ENCODE measurements around the gene PPIL4. TPM values are rescaled to one million over a fixed set of nuclear protein-coding genes. Genes with fewer than 3 reads are reported as not detected.
A peak's percentile ranks its signal among the peaks of the same experiment; 100 is the strongest.
"Not testable (repeated sequence)": the region's sequence is repeated elsewhere in the genome, so short reads cannot be mapped to it uniquely, and the experiment has no call there.

Gene PPIL4
- total RNA-seq, 1 donor from 2014 or later = 21.8 TPM

DNA sequence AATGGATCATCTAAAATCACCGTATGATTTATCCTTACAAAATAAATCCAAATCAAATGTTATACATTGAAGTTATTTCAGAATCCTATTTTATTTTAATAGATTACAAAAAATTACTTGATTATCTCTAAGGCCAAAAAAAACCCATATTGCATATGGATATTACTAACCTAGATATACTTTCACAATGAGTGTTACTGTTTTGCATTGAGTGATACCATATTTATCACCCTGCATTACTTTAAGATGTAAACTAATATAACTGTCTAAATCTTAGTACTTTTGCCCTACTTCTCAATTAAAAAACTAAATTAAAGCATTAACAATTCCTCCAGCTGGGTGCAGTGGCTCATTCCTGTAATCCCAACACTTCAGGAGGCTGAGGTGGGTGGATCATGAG, 11.1 kb downstream of the PPIL4 start:
- no peak for DNase-seq (ENCODE audit: low read depth in 2 of 2)

DNA sequence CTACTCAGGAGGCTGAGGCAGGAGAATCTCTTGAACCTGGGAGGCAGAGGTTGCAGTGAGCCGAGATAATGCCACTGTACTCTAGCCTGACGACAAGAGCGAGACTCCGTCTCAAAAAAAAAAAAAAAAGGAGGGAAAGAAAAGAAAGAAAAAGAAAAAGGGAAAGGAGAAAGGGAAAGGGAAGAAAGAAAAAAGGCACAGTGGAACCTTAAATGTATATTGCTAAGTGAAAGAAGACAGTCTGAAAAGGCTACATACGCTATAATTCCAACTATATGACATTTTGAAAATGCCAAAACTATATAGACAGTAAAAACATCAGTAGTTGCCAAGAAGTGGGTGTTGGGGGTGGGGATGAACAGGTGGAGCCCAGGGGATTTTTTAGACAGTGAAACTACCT, 16.2 kb downstream of the PPIL4 start:
- DNase-seq (ENCODE audit: low read depth in 2 of 2) = no peak

- DNase-seq (ENCODE audit: low read depth in 2 of 2) = no peak
These were observed 30.3 kb downstream of the PPIL4 start for GRCh38 chr6:149515494-149515893.

DNA sequence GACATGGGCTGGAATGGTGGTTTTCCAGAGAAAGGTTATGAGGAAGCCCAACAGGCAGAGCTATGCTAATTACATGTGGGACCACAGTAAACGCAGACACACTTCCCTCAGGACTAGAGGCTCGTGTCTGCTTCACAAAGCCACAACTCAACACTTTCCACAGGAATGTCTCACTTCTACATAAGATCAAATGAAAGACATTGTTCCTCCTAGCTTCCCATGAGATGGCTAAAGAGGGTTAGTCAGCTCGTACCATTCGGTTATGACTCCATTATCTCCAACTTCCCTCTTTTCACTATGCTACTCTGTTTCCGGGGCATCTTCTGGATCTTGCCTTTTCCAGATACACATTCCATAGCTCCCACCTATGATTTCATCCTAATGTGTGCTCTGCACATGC, 31.9 kb downstream of the PPIL4 start:
- no peak for DNase-seq (ENCODE audit: low read depth in 2 of 2)

- DNase-seq (ENCODE audit: low read depth in 2 of 2) = no peak
These were observed 34.9 kb downstream of the PPIL4 start for GRCh38 chr6:149510793-149511512.

DNA sequence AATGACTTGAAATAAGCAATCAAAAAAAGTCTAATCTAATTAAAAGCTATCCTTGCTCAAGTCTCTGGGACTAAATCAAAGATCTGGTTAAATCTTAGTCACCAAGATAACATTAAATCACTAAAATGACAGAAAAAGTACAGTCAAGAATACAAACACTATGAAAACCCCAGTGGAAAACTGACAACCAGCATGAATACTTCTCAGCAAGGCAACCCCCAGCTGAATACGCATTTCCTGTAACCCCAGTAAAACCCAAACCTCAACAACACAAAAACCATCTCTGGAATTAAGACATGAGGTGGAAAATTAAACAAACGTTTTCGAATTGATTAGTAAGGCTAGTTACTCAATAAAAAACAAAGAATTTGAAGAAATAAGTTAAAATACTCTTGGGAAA, 37.4 kb downstream of the PPIL4 start:
- no peak for DNase-seq (ENCODE audit: low read depth in 2 of 2)

- DNase-seq (ENCODE audit: low read depth in 2 of 2) = no peak
These were observed 42.0 kb downstream of the PPIL4 start for GRCh38 chr6:149503872-149504271.

- no peak for DNase-seq (ENCODE audit: low read depth in 2 of 2)
These were observed 42.6 kb downstream of the PPIL4 start for GRCh38 chr6:149503276-149503675.

GRCh38 chr6:149501768-149502167, 44.1 kb downstream of the PPIL4 start:
- DNase-seq (ENCODE audit: low read depth in 2 of 2) = no peak

DNA sequence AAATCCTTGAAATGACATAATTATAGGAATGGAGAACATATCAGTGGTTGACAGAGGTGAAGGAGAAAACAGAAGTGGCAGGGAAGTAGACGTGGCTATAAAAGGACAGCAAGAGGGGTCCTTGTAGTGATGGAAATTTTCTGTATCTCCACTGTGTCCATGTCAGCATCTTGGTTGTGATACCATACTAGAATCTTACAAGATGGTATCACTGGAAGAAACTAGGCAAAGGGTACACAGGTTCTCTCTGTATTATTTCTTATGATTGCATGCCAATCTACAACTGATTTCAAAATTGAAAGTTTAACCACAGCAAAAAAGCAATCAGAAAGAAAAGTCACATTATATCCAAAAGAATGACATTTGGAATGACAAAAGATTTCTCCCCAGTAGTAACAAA, 44.6 kb downstream of the PPIL4 start:
- no peak for DNase-seq (ENCODE audit: low read depth in 2 of 2)

DNA sequence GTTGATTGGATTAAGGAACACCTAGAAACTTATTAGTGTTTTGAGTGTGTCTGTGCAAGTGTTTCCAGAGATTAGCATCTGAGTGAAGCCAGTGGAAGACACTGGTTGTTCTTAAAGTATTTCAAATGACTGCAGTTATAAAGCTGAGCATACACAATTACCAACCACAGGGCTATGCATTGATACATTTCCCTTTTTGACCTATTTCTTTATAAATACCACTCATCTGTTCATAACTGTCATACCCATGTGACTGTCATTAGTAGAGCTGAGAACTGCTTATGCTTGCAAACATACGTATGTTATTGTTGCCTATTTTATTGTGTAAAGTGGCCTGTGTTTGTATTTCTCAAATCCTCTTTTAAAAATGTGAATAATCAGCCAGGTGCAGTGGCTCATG, 45.7 kb downstream of the PPIL4 start:
- no peak for DNase-seq (ENCODE audit: low read depth in 2 of 2)

DNA sequence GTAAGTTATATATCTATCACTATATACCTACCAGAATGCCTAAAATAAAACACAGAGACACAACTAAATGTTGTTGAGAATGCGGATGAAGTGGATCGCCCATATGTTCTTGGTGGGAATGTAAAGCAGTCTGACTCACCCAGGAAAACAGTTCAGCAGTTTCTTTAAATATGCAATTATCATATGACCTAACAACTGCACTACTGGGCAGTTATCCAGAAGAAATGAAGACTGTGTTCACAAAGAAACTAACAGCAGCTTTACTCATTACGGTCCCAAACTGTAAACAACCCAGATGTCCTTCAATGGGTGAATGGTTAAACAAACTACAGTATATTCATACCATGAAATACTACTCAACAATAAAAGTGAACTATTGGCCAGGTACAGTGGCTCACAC, 46.8 kb downstream of the PPIL4 start:
- peak in 1 of 2 donors; percentile 85 for DNase-seq (ENCODE audit: low read depth in 2 of 2)

- DNase-seq (ENCODE audit: low read depth in 2 of 2) = no peak
These were observed 48.5 kb downstream of the PPIL4 start for GRCh38 chr6:149497365-149497764.

- peak in 1 of 2 donors; percentile 58 for DNase-seq (ENCODE audit: low read depth in 2 of 2)
These were observed 49.2 kb downstream of the PPIL4 start for GRCh38 chr6:149496597-149496996.

GRCh38 chr6:149495349-149496016, 50.4 kb downstream of the PPIL4 start:
- DNase-seq (ENCODE audit: low read depth in 2 of 2) = not testable (repeated sequence)

DNA sequence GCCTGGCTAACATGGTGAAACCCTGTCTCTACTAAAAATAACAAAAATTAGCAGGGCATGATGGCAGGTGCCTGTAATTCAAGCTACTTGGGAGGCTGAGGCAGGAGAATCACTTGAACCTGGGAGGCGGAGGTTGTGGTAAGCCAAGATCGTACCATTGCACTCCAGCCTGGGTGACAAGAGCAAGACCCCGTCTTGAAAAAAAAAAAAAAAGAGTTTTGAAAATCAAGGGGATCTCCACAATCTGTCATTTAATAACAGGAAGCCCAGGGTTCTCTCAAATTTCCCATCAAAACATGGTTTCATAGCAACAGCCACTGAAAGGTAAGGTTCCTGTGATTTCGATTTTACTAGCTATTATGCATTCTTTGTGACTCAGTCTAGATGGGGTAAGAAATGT, 51.0 kb downstream of the PPIL4 start:
- DNase-seq (ENCODE audit: low read depth in 2 of 2) = peak in 1 of 2 donors; percentile 9

DNA sequence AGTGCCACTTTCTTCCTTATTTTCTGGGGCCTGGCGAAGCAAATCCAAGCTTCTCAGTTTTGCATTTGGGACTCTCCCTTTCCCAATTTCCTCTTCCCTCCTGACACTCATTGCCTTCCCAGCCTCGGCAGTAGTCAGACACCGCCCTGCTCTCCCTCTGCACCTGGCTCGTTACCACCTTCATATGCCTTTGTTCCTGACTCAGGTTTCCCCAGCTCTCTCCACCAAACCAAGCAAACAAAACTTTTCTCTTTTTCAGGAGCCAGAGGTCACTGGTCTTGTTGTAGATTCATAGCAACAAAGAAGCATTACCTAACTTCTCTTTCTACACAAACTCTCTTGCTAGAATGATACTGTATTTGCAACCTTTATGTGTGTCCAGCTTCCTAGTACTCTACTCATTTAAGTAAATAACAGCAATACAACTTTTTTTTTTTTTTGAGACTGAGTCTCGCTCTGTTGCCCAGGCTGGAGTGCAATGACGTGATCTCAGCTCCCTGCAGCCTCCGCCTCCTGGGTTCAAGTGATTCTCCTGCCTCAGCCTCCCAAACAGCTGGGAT, 52.0 kb downstream of the PPIL4 start:
- DNase-seq (ENCODE audit: low read depth in 2 of 2) = no peak

- no peak for DNase-seq (ENCODE audit: low read depth in 2 of 2)
These were observed 53.0 kb downstream of the PPIL4 start for GRCh38 chr6:149492798-149493343.

- DNase-seq (ENCODE audit: low read depth in 2 of 2) = no peak
These were observed 55.9 kb downstream of the PPIL4 start for GRCh38 chr6:149489967-149490366.

DNA sequence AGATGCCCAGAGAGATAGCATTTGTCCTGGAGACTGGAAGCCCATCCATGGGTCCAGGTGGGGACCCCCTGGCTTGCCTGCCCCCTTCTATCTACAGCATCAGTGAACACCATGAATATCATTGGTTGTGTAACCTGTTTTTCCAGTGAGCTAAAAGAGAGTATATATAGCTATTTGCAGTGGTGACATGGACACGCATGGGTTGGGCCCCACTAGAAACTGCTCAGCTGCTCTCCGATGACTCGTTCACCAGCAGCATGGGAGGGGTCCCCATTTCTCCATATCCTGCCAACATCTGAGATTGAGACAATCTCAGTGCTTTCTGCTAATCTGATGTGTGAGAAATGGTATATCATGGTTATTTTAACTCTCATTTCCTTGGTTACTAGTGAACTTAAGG, 57.0 kb downstream of the PPIL4 start:
- DNase-seq (ENCODE audit: low read depth in 2 of 2) = no peak

- DNase-seq (ENCODE audit: low read depth in 2 of 2) = no peak
These were observed 58.5 kb downstream of the PPIL4 start for GRCh38 chr6:149487316-149487715.

All from lung microvascular endothelial cell (primary cell).